HG03571 (cell line): Measurements from ENCODE around the gene ABCG1.
A peak's percentile ranks its signal among the peaks of the same experiment; 100 is the strongest.

Experiments used
- ATAC-seq: cut with Tn5 transposase; IDR thresholded peaks from one replicate; pipeline ENCODE4 v1.9.1; 2021; ENCODE audit not compliant: unreplicated experiment

ABCG1 gene

DNA sequence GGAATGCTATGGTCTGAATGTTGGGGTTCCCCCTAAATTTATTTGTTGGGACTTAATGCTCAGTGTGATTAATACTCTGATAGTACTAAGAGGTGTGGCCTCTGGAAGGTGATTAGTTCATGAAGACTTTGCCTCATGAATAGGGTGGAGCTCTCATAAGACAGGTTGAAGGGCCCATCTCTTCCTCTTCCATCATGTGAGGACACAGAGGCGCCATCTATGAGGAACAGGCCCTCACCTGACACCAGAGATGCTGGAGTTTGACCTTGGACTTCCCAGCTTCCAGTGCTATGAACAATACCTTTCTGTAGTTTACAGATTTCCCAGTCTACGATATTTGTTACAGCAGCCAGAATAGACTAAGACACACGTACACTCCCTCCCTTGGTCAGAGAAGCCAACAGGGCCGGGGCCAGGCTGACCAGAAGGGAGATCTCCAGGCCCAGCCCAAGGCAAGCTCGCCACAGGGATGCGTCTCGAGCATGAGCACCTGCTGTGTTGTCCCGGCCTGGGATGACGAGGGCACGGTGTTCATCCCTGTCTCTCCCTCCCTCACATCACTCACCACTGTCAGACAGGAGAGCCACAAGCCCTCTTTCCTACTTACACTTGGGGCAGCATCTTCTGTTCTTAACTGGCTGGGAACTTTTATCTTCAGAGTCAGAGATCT is 4.7 kb upstream of the ABCG1 start:
- ATAC-seq = no peak

DNA sequence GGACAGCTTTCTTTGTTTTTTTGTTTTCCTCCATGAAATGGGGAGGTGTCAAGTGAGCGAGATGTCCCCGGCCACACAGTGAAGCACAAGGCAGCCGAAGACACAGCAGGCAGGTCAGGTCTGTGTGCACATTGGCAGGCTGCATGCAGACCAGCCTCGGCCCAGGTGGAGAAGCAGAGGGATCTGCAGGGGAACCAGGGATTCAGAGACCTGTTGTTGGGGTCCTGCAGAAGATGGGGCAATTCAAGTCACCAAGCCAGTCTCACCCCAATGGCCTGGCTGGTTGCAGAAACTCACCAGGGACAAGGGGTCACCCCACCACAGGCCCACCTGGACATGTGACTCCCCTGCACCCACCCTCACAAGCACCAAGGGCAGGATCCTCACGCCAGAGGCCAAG is 4.0 kb upstream of the ABCG1 start:
- ATAC-seq = no peak

DNA sequence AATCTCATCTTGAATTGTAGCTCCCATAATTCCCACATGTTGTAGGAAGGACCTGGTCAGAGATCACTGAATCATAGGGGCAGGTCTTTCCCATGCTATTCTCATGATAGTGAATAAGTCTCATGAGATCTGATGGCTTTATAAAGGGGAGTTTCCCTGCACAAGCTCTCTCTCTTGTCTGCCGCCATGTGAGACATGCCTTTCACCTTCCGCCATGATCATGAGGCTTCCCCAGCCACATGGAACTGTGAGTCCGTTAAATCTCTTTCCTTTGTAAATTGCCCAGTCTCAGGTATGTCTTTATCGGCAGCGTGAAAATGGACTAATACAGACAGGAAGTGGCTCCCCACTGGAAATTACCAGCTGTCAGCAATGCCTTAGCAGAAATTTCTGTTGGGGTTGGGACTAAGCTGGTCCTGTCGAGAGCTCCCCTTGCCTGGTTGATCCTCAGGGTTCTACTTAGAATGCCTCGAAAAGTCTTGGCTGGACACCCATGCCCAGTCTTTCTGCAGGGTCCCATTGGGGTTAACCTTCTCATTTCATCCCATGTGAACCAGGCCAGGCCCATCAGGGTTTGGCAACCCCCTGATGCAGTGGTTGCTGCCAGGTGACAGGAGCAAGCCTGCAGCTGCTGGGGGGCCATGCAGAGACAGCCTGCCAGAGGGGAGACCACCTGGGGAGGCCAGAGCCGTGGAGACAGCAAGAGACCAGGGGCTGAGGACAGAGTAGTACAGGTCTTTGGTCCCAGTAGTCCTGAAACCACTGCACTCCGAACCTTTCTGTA is 2.8 kb upstream of the ABCG1 start:
- no peak for ATAC-seq

DNA sequence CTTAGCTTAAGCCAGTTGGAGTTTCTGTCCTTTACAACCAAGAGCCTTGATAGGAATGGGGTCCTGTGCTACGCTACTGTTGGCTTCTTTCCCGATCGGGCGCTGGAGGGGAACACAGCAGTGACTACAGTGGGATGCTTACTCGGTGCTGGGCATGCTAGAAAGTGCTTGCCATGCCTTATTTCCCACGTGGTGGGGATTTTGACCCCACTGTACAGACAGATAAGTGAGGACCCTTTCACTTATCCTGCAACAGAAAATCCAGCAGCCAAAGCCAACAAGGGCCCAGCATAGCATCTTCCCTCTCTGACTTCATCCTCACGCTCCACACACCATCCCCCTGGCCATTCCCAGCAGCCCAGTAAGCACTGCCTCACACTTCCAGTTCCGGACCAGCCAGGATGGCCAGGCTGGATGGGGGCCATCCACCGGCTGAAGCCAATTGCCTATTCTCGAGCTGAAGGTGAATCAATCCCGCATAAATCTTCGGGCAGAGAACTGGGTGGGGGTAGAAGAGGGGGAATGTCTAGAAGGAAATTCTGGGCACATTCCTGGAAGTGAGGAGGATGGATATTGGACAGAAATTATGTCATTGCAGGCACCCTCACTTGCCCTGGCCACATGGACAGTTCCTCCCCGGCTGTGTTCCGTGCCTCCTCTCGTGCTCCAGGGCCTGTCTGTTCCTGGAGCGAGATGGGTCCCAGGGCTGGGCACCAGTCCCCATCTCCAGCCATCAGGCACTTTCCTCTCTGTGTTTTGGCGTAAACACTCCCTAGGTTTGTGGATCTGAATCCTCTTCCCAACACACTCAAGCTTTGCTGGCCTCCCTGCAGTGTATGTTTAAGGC is 2.0 kb upstream of the ABCG1 start:
- no peak for ATAC-seq

DNA sequence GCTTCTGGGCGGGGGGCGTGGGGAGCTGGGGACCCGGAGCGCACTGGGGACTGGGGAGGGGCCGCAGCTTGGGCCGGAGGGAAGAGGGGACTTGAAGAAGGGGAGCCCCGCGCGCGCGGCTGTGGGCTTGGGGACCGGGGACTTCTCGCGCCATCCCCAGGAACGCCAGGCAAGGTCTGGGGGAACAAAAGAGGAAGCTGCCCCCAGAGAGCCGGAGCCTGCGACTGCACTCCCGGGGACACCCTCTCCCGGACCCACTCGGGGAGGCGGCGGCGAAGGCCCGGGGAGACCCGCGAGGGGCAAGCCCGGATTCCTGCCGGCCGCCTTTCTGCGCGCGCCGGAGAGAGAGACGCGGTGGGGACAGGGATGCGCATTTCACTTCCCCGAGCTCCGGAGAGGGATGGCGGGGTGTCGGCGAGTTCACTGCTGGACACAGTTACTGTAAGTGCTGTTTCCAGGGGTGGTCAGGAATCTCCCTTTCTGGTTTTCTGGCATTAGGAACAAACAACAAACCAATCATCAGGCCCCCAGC is 732 bp downstream of the ABCG1 start:
- no peak for ATAC-seq

DNA sequence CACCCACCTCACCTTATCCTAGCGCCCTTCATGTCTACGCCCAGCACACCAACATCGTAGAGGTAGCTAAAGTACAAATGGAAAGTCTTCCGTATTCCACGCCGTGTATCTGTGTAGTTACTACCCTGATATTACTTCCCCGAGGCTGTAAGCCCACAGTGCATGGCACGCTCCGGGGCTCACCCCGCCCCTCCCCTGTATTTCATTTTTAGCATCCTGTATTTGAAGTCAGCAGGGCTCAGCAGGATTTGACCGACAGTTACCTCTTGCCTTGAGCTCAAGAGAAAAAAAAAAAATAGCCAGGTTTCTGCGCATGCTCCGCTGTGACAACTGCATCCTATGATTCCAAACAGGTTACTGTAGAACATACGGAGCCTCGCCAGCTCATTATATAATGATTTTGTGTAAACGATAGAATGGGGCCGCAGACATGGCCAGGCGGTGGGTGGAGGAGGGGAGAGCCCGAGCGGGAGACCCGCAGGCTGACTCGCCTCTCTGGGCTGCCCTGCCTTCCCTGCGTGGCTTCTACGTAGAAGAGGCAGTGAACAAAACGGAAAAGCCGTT is 1.3 kb downstream of the ABCG1 start:
- no peak for ATAC-seq

DNA sequence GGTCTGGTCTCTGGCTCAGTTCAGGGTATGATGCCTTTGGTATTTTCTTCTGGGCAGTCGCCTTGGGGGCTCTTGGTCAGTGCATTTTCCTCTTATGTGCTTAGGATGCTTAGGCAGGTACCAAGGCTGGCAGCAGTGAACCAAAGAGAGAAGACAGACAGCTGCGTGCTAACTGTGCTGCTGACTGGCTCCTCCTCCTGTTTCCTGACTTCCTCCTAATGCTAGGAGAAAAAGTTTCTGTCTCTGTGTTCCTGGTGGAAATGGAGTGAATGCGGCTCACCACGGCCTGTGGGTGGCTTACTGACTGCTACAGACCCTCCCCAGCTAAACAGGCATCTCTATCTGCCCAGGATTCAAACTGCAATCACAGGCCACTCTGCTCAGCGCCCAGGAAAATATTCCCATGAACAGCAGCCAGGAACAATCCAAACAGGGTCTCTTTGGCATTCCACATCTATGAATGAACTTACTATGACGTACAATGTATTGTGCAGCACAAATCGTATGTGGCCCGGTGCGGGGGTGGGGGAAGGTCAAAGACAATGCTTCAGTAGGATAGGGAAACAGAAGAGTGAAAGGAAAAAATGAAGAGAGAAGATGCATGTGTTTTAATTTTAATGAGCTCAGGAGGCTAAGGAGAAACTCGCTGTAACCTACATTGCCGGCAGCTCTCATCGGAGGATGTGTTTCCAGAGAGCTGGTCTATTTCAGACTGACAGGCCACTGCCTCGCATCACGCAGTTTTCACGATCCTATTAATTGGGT is 2.8 kb downstream of the ABCG1 start:
- no peak for ATAC-seq

DNA sequence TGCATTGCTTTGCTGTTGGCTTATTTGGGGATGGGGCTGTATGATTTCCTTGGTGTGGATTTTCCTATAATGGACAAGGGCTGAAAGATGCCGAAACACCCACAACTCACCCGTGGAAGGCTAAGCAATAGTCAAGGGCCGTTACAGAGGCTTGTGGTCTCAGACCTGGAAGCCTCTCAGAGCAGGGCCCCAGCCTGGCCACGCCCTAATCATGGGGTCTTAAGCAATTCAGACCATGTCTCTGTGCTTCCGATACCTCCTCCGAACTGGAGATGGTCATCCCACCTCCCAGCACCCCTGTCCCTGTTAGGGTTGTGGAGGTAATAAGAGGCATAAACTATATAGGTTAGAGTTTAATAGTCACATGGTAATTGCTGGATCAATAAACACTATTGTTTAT is 3.4 kb downstream of the ABCG1 start:
- ATAC-seq = no peak

DNA sequence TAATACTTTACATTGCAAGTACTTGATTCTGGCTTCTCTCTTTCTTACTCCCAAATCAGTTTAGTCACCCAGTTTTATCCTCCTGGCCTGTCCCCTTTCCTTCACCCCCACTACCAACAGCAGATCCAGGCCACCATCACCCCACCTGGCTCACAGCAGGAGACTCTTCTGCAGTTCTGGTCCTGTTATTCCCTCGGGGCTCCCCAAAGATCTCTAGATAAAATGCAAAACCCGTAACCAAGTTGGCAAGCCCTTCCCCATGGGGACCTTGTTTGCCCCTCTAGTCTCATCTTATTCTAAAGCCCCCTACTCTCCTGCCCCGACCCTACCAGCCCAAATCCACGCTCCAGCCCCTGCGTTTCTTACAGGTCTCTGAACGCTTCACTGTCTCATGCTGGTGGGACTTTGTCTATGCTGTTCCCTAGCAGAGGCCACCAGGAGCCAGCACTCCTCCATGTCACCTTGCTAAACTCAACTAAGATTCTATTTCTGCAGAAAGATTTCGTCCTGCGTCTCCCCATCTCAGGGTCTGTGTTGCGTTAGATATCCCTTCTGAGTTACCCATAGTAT is 4.0 kb downstream of the ABCG1 start:
- ATAC-seq = no peak

DNA sequence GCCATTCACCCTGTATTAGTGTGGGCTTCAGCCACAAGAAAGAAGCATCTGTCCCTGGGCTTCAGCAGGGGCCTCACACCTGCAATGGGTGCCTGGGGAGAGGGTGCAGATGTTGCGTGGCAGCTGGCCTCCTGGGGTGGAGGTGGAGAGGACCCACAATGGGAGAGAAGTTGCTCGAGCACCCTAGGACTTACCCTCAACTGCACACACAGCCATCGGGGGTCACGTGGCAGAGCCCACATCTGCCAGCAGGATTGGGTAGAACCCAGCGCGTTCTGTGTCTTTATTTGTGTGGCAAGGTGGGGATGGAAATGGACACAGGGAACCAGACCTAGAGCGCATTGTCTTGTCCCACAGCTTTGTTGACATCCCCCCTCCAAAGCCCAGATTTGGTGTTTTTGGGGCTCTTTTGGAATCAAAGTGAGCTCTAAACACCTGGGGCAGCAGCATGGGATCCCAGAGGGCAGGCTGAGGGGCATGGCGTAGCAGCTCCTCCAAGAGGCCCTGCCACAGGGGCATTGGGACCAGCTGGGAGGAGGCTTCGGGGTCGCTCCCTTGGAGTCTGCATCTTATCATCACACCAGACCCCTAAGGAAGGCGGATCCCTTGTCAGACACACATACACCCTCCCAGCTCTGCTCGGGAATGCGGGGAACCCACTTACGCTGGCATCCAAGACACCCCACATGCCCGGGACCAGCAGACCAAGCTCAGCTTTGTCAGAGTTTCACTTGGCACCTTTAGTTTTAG is 5.1 kb downstream of the ABCG1 start:
- ATAC-seq = no peak

DNA sequence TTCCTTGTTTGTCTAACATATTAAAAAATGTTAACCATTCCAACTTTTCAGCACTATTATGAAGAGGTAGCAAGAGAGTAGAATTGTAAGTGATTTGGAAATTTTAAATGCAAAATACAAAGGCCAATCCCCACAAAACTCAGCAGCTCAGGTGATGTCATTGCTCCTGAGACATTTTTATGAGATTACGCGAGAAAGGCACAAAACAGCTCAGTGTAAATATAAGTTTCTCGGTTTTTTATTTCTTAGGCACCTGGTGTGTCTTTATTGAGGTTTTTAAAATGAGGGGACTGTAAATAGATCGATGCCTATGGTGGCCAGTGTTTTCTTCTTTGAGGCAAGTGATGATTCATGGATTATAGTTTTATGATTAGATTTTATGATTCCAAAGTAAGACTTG is 6.1 kb downstream of the ABCG1 start:
- ATAC-seq = no peak

DNA sequence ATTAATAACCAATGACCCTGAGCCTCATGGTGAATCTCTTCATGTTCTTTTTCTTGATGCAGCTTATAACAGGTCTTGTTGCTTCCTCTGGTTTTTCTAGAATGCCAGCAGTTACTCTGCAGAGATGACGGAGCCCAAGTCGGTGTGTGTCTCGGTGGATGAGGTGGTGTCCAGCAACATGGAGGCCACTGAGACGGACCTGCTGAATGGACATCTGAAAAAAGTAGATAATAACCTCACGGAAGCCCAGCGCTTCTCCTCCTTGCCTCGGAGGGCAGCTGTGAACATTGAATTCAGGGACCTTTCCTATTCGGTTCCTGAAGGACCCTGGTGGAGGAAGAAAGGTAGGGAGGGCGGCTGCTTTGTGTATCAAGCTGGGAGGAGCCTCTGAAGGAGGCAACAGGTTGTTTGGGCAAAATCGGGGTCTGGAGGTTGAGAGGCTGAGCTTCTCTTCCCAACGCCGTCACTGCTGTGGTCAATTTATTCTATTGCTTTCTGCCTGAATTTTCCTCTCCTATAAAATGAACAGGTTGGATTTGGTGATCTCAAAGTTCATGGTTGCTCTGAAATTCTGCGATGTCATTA is 6.7 kb downstream of the ABCG1 start:
- ATAC-seq = no peak

DNA sequence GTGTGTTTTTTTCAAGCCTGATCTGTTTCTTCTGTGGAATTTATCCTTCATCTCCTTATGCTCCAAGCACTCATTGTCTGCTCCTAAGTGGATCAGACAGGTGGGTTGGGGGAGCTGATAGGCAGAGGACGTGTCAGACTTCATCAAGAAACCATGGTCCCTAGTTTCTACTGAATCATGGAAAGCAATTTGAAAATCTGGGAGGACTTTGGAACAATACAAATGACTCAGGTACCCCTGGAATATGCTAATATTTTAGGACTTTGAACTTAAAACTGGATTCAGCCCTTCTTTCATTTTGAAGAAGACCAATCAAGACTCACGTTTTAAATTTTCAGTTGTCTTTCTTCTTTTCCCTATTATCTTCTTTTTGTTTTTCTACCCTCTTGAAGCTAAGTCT is 7.7 kb downstream of the ABCG1 start:
- ATAC-seq = no peak

DNA sequence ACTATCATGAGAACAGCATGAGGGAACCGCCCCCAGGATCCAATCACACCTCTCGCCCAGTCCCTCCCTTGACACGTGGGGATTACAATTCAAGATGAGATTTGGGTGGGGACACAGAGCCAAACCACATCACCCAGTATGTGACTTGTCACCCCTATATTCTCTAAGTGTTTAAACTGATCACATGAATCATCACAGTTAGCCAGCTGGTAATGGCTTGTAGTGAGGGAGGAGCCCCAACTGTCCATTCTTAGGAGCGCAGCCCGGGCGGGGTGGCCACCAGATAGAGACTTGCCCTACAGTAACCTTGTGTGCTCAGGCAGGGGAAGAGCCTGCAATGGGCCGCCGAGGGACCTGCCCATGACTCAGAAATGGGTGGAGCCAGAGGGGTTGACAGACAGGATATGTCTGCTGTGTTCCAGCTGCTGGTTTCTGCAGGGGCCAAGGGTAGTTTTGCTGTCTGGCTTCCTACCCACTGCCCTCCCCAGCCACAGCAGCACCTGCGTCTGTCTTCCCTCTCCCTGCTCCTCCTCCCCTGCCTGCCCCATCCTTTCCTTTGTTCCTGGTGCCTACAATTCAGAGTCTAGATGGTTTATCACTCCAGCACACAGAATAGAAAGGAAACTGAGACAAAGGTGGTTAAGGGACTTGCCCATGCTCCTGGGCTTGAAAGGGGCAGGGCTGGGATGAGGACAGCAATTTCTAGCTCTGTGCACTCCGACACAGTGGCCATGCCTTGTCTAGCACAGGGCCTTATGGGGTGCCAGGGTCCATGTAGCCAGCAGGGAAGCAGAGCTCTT is 9.2 kb downstream of the ABCG1 start:
- ATAC-seq = peak; percentile 84

DNA sequence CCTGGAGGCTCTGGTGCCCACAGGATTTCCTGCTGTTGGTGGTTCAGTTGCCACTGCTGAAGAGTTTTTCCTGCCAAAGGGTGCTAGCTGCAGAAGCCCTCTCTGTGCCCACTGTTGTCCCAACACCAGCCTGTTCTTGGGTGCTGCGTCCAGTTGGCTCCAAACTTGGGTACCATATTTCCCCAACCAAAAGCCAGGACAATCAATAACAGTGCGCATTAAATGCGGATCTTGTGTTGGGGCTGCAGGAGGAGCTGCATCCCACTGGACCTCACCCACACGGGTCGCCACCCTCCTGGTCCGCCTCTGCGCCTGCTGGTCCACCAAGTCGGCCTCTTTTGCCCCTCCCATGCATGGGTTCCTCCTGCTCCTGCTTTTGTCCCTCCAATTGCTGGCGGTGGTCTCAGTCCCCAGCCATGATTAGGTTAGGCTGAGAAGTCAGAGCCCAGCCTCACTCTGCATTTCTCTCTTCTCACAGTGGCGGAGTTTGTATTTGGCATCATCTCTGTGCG is 9.8 kb downstream of the ABCG1 start:
- no peak for ATAC-seq

DNA sequence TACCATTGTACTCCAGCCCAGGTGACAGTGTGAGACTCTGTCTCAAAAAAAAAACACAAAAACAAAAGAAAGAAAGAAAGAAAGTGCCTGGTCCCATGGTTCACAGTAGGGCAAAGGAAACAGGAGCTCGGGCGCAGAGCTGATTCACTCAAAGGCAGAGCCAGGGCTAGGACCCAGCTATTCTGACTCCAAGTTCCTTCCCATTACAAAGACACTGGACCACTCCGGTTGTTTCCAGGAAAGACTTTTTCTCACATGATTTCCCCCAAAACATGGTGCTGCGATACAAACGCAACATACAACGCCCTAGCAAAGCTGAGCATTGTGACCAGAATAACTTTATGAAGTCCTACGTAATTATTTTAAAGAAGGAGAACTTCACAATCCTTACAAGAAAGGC is 10.7 kb downstream of the ABCG1 start:
- ATAC-seq = no peak

DNA sequence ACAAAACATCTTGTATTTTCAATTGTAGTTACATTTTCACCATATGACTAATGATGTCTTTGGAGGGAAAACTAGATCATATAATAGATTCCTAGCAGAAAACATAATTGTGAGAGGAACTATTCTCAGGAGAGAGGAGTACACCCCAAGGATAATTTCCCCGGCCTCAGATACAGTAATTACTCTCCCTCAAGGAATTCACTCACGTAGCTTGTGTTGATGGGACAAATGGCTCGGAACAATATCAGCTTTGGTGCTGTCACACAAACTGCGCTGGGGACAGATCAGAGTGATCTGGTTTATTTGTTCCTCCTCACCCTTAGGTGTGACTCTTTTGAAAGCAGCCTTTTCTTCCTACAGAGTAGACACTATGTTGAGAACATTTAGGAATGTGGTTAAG is 11.2 kb downstream of the ABCG1 start:
- no peak for ATAC-seq

DNA sequence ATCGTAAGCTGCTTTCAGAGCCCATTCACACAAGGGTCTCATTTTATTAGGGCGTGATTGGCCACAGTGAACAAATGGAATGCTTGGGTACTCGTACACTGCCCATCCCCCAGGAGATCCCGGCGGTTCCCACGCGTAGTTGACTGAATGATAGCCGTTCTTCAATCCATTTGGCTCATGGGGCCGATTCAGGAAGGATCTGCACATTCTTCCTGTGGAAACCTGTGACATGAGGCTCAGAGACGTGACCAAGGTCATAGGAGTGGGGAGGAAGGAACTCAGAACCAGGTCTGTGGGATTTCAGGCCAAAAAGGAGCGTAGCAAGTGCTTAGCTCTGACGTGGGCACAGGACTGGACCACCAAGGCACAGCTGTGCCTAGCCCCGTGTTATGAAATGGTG is 11.7 kb downstream of the ABCG1 start:
- no peak for ATAC-seq
